Hematopoietic multipotent progenitor cell (in vitro differentiated cells): ENCODE data around the gene CPN2. TPM values are rescaled to one million over a fixed set of nuclear protein-coding genes. Genes with fewer than 3 reads are reported as not detected.

ENCODE experiments used
- DNase-seq, 3 donors: peaks; one replicate each; pipeline ENCODE4 v3.0.0-alpha.2; 2011 to 2015; ENCODE audit warnings: low read depth in 2 of 3, low spot score in 2 of 3
- total RNA-seq: library from RNA; depleted of rRNA; stranded (reverse); fragments of >200 nt; gene quantifications from one replicate; pipeline ENCODE4 v1.2.3, GENCODE V29; 2012

CPN2 gene
- total RNA-seq: not detected

- no peak for DNase-seq
These were observed at the start of gene CPN2 for GRCh38 chr3:194351080-194351672. CPN2 (minus strand) TSS chr3:194351328; CDS start chr3:194342702, 8,626 bp downstream.

- peak in 1 of 3 donors; percentile 23 for DNase-seq
These were observed 48.8 kb upstream of the CPN2 start for GRCh38 chr3:194399874-194400411.

GRCh38 chr3:194399166-194399565 is 48.0 kb upstream of the CPN2 start, which contains the start of gene GP5:
GP5 (minus strand) TSS chr3:194399266; CDS start chr3:194398282, 984 bp downstream.
- DNase-seq: peak in 1 of 3 donors; percentile 28

- peak in 2 of 3 donors; percentile 37 to 40 for DNase-seq
These were observed 46.7 kb upstream of the CPN2 start for GRCh38 chr3:194397757-194398312.

- peak; percentile 34 to 90 (median 75) for DNase-seq
These were observed 46.0 kb upstream of the CPN2 start for GRCh38 chr3:194396859-194397756.

GRCh38 chr3:194396539-194396858 is 45.4 kb upstream of the CPN2 start:
- DNase-seq: no peak

- DNase-seq: peak; percentile 26 to 66 (median 58)
These were observed 44.8 kb upstream of the CPN2 start for GRCh38 chr3:194395778-194396538.

- no peak for DNase-seq
These were observed 44.1 kb upstream of the CPN2 start for GRCh38 chr3:194395212-194395611.

- no peak for DNase-seq
These were observed 41.4 kb upstream of the CPN2 start for GRCh38 chr3:194392576-194392975.

GRCh38 chr3:194390835-194391234 is 39.7 kb upstream of the CPN2 start:
- DNase-seq: no peak

- no peak for DNase-seq
These were observed 38.1 kb upstream of the CPN2 start for GRCh38 chr3:194389269-194389668.

GRCh38 chr3:194387926-194388418 is 36.8 kb upstream of the CPN2 start:
- DNase-seq: no peak

GRCh38 chr3:194387276-194387675 is 36.1 kb upstream of the CPN2 start:
- DNase-seq: no peak

- DNase-seq: no peak
These were observed 35.5 kb upstream of the CPN2 start for GRCh38 chr3:194386648-194387047.

- no peak for DNase-seq
These were observed 34.9 kb upstream of the CPN2 start for GRCh38 chr3:194386066-194386465.

- no peak for DNase-seq
These were observed 33.5 kb upstream of the CPN2 start for GRCh38 chr3:194384569-194385001.

- DNase-seq: no peak
These were observed 33.0 kb upstream of the CPN2 start for GRCh38 chr3:194384156-194384555.

GRCh38 chr3:194383276-194383940 is 32.3 kb upstream of the CPN2 start:
- DNase-seq: no peak

GRCh38 chr3:194382892-194383223 is 31.7 kb upstream of the CPN2 start:
- DNase-seq: no peak
